Measurements from ENCODE around the gene TP53. TPM values are rescaled to one million over a fixed set of nuclear protein-coding genes. Genes with fewer than 3 reads are reported as not detected.

Gene TP53
- total and polyA plus RNA-seq, 10 of the 15 experiments (the other 5 are each of a cell fraction or from before 2014, with no cell fraction given): 35.6 to 162 (median 75.9) TPM

- in situ Hi-C loops (cut with MboI): no loop called here
- CTCF ChIA-PET: interaction anchor here (0.7 to 1.1 kb wide), 3 partner anchors 57 to 330 kb away, joined by 3 to 4 read pairs (median 3); no protein-coding TSS in a partner anchor
Measured at GRCh38 chr17:7714721-7715594, 27.7 kb upstream of the TP53 start.

More at GRCh38 chr17:7714721-7715594, 27.7 kb upstream of the TP53 start:
- FAIRE-seq: no peak
- Histone ChIP-seq H3K27me3 (replicated peaks in 1 of 2; ENCODE audit: control insufficient read depth in 2 of 2, insufficient read depth in 2 of 2, low read length in 1 of 2) (peaks cover 6 to 11% of the 10 kb centered on the region in 2 experiments), H3K4me1 (ENCODE audit: control insufficient read depth, insufficient read depth, low read length) (peaks cover 5% of the 10 kb centered on the region), H3K79me2 (ENCODE audit: control insufficient read depth, insufficient read depth, low read length) (no peaks in the 10 kb centered on the region), H3K4me2 (ENCODE audit: control insufficient read depth, insufficient read depth) (no peak overlapping the region), H3K4me3 (no peak overlapping the region), H3K9ac (ENCODE audit: control insufficient read depth, insufficient read depth, low read length) (no peak overlapping the region), H3K27ac (ENCODE audit: control insufficient read depth, insufficient read depth) (no peak overlapping the region), H4K20me1 (ENCODE audit: control insufficient read depth, insufficient read depth) (no peaks in the 10 kb centered on the region), H2AFZ (ENCODE audit: control insufficient read depth, low read depth, low read length) (no peak overlapping the region), H3K9me3 (replicated peaks; ENCODE audit: control insufficient read depth, insufficient read depth, low read length) (no peaks in the 10 kb centered on the region), H3K36me3 (ENCODE audit: control insufficient read depth in 2 of 2, insufficient read depth in 2 of 2, low read length in 1 of 2) (no peaks in the 10 kb centered on the region)
- WGBS (ENCODE audit: insufficient coverage, insufficient replicate concordance, low lambda C conversion rate, missing lambda C conversion rate): 41% methylated on average over 10 of the region's 10 CpGs
- POLR2A ChIA-PET: no interaction called here
- no peak for ATAC-seq
- intact Hi-C loops (cut with micrococcal nuclease; ENCODE audit: unreplicated experiment): no loop called here
- BruUV-seq (replicated peaks): no TSS peak
- TF ChIP-seq, protein P1, sequence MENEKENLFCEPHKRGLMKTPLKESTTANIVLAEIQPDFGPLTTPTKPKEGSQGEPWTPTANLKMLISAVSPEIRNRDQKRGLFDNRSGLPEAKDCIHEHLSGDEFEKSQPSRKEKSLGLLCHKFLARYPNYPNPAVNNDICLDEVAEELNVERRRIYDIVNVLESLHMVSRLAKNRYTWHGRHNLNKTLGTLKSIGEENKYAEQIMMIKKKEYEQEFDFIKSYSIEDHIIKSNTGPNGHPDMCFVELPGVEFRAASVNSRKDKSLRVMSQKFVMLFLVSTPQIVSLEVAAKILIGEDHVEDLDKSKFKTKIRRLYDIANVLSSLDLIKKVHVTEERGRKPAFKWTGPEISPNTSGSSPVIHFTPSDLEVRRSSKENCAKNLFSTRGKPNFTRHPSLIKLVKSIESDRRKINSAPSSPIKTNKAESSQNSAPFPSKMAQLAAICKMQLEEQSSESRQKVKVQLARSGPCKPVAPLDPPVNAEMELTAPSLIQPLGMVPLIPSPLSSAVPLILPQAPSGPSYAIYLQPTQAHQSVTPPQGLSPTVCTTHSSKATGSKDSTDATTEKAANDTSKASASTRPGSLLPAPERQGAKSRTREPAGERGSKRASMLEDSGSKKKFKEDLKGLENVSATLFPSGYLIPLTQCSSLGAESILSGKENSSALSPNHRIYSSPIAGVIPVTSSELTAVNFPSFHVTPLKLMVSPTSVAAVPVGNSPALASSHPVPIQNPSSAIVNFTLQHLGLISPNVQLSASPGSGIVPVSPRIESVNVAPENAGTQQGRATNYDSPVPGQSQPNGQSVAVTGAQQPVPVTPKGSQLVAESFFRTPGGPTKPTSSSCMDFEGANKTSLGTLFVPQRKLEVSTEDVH (IDR thresholded peaks at IDR 0.05; ENCODE audit: low read depth, partially characterized antibody): no peak
- TF ChIP-seq EGR1 (IDR thresholded peaks at IDR 0.05; ENCODE audit: borderline replicate concordance in 1 of 2, low read depth in 2 of 2, low read length in 2 of 2) (no peak), NRF1 (conservative IDR thresholded peaks at IDR 0.05; ENCODE audit: low read depth, low read length) (no peak), MTA2 (IDR thresholded peaks at IDR 0.05; ENCODE audit: low read depth) (no peak)
- SMC1A ChIA-PET (ENCODE audit: uncharacterized antibody, unreplicated experiment): no interaction called here
- no peak for DNase-seq (ENCODE audit: low read depth, low spot score)
- RAD21 ChIA-PET (ENCODE audit: unreplicated experiment): no interaction called here

Measured in GM12878 (cell line).